Posterior cingulate gyrus (tissue), 11 donors: ENCODE measurements around the gene ZNFX1.
"Not testable (repeated sequence)": the region's sequence is repeated elsewhere in the genome, so short reads cannot be mapped to it uniquely, and the experiment has no call there.

Experiments
- DNase-seq, 10 donors: peaks; one replicate each; pipeline versions ENCODE4 v3.0.0 to v3.0.0-alpha.2; 2020 to 2021; ENCODE audit warnings: mixed read lengths in 3 of 10
- intact Hi-C: fragments of 100-400 bp; cut with DNase I; formaldehyde crosslinking; loops from one replicate; pipeline ENCODE4 v1.15.1; 2023

ZNFX1 gene

DNA sequence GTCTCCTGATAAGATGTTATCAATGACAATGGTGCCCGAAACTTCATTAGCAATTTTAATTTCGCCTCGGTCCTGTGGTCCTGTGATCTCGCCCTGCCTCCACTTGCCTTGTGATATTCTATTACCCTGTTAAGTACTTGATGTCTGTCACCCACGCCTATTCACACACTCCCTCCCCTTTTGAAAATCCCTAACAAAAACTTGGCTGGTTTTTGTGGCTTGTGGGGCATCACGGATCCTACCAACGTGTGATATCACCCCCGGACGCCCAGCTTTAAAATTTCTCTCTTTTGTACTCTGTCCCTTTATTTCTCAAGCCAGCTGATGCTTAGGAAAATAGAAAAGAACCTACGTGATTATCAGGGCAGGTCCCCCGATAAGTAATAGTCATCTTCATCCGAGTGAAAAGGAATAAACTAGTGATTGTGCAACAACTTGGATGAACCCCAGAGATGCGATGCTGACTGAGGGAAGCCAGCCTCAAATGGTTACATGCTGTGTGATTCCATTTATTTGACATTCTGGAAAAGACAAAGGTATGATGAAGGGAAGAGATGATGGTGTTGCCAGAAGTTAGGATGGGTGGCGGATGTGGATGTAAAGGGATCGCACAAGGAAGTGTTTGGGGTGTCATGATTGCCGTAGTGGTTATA, 16.3 kb upstream of the ZNFX1 start:
- not testable (repeated sequence) for DNase-seq

DNA sequence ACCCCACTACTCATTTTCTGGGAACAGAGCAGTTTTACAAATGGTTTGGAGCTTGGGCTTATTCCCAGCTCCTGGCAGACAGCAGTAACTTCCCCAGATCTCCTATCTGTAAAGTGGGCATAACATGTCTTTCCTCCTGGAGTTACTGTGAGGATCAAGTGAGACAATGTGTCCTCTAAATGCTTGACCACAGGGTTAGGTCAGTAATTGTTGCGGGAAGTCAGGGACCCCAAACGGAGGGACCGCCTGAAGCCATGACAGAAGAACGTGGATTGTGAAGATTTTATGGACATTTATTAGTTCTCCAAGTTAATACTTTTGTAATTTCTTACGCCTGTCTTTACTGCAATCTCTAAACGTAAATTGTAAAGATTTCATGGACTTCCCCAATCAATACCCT, 15.3 kb upstream of the ZNFX1 start:
- intact Hi-C loops, result no loop called here
- DNase-seq, result no peak

More for the DNA sequence above, 16.3 kb upstream of the ZNFX1 start:
- intact Hi-C loops, result not testable (repeated sequence)

DNA sequence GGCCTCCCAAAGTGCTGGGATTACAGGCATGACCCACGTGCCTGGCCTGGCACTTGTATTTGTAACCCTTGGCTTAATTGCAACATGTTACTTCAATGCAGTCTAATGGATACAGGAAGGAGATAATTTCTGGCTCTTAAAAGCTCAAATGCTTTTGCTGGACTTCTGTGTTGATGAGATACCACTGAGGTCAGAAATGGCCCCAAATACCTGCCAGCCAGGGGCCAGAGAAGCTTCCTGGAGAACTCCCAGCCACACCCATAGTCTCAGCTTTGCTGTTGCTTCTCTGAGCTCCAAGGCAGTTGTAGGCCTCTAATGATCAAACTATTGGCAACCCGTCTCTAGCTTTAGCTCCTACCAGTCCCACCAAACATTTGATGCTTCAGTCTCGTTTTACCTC, 14.2 kb upstream of the ZNFX1 start:
- no peak for DNase-seq

DNA sequence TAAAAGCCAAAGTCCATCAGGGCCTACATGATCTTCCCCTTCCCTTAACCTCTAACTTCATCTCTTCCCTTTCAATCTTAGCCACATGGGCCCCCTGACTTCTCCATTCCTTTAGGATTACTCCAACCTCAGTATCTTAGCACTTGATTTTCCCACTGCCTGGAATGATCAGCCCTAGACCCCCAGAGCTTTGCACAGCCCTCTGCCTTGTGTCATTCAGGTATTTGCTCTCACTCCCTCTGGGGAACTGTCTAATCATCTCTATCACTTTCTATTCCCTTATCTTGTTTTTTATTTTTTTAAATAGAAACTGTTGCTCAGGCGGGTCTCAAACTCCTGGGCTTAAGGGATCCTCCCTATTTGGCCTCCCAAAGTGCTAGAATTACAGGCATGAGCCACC, 13.3 kb upstream of the ZNFX1 start:
- DNase-seq, result no peak
- intact Hi-C loops, result no loop called here

More for the DNA sequence above, 14.2 kb upstream of the ZNFX1 start:
- intact Hi-C loops, result no loop called here

DNA sequence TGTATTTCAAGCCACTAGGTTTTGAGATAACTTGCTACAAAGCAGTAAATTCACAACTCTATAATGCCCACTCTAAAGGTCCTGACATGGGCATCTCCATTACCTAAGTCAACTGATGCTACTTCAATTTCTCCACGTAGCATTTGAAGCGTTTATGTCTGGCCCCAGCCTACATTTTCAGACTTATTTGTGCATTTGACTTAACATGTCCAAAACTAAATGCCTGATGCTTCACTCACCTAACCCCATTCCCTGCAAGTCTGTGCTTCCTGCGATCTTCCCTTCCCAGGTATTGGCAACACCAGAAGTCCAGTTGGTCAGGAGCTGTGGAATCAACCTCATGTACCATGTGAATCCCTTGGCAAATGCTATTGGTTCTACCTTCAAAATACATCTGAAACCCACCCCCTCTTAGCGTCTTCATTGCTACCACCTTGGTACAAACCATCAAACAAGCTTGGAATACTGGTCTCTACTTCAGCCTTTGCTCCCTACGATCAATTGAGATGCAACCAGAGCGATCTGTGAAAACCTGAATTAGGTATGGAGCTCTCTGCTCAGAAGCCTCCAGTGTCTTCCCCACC, 12.8 kb upstream of the ZNFX1 start:
- DNase-seq, result no peak
- intact Hi-C loops, result no loop called here

DNA sequence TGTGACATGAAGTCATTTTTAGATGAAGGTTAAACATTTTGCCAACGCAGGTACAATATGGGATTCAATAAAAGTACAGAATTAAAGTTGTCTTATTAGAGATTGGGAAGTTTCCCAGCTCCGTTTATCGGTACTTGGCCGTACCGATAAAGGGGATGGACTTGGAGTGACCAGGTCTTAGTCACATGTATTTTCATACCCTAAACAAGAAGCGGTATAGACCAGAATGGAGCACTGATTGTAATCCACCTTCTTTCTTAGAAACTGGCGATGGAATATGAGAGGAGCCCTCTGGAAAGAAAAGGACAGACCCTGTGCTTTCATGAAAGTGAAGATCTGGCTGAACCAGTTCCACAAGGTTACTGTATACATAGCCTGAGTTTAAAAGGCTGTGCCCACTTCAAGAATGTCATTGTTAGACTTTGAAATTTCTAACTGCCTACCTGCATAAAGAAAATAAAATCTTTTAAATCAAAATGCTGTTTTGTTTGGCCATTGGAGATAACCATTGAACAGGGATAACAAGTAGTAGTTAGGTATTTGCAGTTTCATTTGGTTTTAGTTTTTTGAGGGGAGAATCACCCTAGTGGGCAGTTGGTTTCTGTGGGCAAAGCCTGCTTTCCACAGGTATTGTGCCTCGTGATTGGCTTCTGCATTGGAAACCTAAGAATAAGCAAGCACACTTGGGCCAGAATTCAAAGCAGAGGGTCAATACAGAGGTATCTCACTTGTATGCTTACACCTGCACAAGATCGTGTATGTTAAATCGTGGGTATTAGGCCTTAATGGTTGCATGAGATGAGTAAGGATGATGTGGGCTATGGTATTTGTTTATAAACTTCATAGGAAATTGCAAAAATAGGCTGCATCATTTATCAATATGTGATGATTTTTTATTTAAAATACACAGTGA, 11.2 kb upstream of the ZNFX1 start:
- intact Hi-C loops, result no loop called here
- no peak for DNase-seq

DNA sequence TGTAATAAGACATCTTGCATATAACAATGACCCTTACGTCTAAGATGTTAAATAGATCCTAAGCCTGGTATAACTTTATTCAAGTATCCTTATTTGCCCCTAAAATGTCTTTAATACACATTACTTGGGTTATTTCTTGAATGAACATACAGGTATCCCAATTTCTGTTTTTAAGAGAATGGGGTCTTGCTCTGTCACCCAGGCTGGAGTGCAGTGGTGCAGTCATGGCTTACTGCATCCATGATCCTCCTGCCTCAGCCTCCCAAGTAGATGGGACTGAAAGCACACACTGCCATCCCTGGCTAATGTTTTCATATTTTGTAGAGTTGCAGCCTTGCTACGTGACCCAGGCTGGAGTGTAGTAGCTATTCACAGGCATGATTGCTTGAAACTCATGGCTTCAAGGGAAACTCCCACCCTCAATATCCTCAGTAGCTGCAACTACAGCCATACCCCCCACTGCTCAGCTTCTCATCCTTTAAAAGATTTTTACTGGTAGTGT, 10.4 kb upstream of the ZNFX1 start:
- intact Hi-C loops, result no loop called here
- no peak for DNase-seq

DNA sequence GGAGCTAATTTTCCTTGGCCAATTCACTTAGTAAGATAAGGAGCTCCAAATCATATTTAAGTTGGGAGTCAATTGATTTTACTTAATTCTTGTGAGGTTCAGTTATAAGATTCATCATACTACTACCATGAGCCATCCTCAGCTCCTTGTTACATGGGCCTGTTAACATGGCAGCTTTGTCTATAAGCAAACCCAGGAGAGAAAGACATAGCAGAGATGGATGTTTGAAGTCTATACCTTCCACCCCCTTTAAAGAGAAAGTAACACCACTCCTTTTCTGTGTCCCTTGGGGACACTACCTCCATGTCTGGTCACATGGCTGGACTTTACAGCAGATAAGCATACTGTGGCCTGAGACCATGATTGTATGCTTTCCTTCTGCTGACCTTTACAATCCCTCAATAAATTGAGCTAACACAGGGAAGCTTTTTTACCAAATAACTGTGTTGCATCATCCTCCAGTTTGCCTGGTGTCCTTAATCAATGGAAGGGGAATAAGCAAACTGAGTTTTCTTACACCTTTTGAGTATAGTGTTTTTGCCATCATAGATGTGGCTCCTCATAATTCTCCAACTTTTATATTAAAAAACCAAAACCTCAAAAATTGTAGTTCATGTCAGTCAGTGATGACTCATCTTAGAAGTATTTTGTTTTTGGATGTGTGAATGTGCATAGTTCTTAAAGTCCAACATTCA, 9.8 kb upstream of the ZNFX1 start:
- no peak for DNase-seq
- intact Hi-C loops, result no loop called here

DNA sequence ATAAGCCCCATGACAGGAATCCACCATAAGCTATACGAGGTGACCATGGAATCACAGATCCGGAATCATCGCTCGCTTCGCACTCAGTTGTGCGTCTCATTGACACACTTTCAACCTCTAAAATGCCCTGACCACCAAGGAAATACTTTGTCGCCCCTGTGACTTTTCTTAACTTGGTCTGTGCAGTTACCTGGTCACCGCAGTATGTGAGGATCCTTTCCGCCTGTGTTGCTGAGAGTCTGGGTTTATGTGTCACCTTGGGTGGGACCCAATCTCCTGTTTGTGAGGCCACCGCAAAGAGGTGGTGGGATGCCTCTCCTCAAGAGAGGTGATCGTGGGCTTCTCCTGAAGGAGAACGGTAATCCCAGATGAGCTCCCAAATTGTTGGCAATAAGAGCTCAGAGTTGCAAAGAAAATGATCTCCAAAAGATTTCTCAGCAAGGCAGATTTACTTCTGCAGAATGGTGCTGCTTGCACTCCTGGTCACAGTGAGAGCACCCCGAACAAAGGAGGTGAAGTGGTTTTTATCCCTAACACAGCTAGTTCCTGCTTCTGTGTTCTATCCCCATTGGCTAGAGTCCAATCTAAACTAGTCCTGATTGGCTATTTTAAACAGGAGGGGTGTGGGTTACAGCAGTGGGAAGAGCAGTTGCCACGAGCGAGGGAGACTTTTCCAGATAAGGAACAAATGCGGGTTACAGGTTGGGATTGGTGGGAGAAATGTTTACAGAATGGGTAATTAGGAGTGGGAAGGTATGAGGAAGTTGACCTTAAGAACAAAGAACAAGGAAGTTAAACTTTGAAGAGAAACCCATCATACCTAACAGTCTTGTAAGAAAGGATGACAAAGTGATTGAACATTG, 9.1 kb upstream of the ZNFX1 start:
- DNase-seq, result no peak
- intact Hi-C loops, result no loop called here

DNA sequence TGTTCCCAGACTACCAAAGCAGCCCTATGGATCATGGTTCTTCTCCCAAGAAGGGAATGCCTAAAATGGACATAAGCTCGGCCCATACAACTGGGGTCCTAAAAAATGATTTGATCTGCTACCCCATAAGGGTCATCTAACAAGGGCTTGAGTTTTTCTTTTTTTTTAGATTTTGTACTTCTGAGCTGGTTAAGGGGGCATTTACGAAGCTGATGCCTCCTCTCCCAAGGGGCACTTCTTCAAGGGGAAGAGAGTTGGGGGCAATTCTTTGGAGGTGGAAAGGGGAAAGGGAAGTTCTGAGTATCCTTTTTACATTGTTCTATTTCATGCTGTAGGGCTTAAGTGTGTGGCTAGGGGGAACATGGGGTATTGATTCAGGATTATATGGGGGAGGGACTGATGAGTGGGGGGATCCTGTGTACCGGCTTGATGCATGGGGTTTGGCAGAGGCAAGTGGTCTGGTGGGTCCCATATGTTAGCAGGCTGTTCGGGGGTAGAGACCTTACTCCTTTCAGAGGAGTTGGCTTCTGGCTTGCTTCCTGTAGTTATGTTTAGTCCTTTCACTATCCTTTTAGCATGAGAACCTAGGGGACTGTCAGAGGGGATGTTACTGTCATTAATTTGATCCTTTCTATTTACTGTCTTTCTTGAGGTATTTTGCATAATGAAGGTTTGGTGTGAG, 8.1 kb upstream of the ZNFX1 start:
- intact Hi-C loops, result no loop called here
- DNase-seq, result no peak

DNA sequence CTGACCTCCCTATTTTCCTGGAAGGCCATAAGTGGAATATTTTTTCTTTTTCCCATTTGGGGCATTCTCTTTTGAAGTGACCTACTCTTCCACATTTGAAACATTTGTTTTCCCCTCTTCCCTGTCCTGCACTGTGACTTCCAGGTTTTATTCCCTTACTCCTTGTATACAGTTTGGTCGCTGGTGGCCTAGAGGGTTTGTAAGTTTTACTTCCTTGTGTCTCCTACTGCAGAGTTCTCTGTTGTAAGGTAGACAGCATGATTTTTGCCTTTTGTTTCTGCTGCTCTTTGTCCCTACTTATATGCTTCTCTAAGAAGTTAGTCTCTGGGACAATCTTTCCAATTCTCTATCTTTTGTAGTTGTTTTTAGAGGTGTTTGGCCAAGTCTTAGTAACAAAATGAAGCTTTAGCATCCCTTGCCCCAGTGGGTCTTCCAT, 7.4 kb upstream of the ZNFX1 start:
- intact Hi-C loops, result no loop called here
- no peak for DNase-seq

DNA sequence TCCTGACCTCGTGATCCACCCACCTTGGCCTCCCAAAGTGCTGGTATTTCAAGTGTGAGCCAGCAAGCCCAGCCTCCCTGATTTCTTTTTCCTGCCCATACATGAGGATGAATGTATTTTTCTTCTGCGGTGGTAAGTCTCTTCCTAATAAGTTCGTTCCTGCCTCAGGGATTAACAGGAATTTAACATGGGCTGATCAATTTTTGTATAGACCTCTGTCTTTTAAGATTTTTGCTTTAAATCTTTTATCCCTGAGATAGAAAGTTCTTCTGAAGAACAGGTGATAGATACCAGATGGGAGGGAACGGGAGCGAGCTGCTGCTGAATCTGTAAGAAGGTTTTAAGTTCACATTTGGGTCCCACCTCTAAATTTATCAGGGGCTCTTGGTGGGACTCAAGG, 7.0 kb upstream of the ZNFX1 start:
- DNase-seq, result no peak
- intact Hi-C loops, result no loop called here

DNA sequence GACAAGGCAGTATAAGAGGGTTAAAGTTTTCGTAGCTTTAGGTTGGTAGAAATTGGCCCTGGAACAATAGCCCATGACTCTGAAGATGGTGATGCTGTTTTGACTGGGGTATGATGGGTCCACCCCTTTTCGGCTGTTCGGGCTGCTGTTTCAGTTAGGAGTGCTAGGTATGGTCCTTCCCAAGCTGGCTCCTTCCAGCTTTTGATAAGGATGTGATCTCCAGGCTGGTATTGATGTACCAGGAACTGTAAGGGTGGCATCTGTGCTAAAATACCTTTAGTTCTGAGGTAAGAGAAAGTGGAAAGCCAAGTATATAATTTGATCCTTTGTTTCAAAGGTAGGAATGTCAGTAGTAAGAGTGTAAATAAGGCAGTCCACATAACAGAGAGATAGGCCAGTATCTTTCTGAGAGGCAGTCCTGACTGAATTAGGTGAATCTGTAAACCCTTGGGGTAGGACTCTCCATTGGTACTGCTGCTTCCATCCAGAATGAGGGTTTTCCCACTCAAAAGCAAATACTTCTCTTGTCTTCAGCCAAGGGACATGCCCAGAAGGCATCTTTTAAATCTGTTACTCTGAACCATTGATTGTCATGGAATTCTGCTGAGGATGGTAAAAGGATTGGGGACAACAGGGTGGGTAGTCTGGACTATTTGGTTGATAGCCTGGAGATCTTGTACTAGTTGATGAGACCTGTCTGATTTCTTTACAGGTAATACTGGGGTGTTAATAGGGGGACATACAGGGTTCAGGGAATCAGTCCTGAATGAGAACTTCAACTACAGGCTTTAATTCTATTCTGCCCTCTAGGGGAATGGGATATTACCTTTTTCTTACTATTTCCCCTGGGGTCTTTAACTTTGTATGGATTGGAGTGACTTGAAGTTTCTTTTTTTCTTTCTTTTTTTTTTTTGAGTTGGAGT, 6.1 kb upstream of the ZNFX1 start:
- DNase-seq, result no peak
- intact Hi-C loops, result no loop called here

DNA sequence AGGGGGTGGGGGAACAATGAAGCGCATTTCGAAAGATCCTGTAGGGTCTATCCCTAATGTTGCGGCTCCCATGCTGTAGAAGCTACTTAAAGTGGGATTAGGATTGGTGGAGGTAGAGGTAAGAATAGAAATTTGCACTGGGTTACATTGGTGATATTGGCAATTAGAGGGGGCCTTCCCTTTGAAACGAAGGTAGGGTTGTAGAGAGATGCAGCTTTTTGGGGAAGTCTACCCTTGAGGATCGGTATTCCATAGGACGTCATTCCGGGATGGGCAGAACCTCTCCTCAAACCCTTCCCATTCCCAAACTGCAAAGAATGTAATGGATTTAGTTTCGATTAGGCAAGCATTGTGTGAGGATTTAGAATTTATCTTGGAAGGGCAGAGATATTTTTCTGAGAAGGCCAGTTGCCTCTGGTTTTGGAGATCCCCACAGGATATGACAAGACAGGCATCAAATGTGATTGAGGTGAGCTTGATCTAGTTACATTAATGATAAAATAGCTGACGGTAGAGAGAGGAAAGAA, 5.4 kb upstream of the ZNFX1 start:
- intact Hi-C loops, result no loop called here
- no peak for DNase-seq

DNA sequence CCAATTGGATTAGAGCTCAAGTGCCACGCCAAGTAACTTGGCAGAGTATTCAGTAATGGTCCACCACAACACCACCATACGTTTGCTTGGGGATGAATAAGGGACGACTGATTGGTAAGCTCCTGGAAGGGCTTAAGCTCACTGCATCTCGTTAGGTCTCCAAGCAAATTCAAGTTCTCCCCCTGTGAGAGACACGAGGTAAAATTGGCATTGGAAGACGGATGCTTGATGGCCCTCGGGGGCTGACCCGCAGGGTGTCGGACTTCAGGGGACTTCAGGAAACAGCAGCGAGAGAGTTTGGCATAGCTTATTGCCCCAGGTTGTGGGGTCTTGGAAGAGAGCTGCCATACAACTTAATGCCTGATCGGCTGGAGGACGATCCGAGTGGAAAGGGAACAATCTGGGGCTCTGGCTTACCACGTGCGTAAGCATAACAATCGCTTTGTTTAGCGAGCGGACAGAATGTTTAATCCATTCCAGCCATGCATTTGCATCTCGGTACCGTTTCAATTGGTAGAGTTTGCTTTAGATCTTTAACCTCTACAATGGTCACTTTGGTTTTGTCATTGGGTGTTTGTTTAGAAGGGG, 4.8 kb upstream of the ZNFX1 start:
- no peak for DNase-seq
- intact Hi-C loops, result no loop called here

DNA sequence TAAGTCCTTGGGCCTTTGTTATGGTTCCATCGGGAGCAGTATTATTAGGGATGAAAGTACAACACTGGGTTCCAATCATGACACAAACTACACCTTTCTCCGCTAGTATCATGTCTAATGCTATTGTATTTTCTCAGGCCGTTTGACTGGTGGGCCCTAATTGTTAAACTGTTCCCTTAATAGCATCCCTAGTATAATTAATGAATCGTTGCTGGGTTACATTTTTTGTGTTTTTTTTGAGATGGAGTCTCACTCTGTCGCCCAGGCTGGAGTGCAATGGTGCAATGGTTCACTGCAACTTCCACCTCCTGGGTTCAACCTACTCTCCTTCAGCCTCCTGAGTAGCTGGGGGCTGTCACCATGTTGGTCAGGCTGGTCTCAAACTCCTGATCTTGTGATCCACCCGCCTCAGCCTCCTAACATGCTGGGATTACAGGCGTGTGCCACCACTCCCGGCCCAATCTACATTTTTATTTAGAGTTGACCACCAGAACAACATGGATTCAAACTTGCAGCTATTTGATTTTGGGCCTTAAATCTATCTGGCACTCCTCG, 4.1 kb upstream of the ZNFX1 start:
- DNase-seq, result no peak

More for the DNA sequence above, 4.1 kb upstream of the ZNFX1 start:
- intact Hi-C loops, result no loop called here
